ENCODE data around the gene ADI1.
"Not testable (repeated sequence)": the region's sequence is repeated elsewhere in the genome, so short reads cannot be mapped to it uniquely, and the experiment has no call there.

ADI1 gene

DNA sequence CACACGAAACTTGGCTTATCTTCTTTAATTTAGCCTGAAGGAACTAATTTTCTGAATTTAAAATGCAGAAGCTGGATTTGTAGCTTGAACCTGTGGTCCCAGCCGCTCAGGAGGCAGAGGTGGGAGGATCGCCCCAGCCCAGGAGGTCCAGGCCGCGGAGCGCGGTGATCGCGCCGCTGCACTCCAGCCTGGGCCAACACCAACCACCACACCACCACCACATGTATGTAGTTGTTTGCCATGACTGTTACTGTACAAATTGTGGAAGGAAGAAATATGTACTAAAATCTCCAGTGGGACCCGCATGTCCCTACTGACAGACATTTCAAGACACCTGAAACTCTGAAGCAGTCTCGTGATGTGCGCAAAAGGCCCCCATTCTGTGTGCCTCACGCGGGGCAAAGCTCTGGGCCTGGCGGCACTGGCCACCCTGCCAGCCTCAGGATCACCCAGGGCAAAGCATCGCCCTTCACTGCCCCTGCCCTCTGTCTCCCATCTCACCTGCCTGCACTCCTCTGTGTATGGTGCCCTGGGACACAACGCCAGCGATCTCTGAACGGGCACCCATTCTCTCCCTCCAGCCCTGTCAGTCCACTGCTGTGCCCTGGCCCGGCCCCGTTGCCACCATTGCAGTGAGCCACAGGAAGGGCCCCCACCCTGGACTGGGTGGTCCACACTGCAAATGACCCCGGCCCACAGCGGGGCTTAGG is 10.1 kb upstream of the ADI1 start:
- DNase-seq (ENCODE audit: low read depth), result no peak

DNA sequence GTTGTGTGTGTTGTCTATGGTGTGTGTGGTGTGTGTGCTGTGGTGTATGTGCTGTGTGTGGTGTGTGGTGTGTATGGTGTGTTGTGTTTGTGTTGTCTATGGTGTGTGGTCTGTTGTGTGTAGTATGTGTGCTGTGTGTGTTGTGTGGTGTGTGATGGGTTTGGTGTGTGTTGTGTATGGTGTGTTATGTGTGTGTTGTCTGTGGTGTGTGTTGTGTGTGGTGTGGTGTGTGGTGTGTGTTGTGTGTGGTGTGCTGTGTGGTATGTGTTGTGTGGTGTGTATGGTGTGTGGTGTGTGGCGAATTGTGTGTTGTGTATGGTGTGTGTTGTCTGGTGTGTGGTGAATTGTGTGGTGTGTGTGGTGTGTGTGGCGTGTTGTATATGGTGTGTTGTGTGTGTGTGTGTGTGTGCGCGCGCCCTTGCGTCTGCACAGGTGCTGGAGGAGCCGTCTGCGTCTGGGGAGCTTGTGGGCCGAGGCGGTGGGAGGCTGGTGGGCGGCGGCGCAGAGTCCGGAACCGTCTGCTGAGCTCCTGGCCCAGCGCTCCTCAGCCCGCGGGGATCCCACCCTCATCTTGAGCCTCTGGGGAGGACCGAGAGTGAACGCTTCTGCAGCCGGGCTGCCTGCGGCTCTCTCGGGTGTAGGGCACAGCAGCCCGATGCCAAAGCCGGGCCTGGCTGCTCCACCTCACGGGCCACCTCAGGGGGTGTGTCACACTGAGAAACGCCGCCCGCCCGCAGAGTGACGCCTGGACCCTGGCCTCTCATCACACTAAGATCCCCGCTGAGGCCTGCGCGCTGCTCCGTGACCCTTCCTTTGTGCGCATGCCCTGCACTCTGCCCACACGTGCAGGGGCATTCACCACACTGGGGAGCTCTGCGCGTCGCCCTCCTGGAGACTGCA is 8.8 kb upstream of the ADI1 start:
- no peak for DNase-seq (ENCODE audit: low read depth)

DNA sequence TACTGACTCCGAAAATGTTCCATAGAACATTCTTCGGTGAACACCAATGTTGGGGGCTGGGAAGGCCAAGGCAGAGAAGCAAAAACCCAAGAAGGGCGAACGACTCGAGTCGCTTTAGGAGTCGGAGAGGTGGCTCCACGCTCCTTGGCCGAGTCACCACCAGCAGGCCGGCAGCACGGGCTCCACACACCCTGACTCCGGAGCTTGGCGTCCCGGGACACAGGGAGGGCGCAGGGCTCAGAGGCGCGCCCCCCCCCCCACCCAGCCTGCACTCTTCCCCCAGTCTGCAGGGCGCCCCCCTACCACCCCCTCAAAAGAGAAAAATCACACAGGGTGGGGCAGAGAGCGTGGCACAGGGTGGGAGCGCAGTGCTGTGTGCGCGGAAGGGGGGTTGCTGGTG is 7.5 kb upstream of the ADI1 start:
- no peak for DNase-seq (ENCODE audit: low read depth)

DNA sequence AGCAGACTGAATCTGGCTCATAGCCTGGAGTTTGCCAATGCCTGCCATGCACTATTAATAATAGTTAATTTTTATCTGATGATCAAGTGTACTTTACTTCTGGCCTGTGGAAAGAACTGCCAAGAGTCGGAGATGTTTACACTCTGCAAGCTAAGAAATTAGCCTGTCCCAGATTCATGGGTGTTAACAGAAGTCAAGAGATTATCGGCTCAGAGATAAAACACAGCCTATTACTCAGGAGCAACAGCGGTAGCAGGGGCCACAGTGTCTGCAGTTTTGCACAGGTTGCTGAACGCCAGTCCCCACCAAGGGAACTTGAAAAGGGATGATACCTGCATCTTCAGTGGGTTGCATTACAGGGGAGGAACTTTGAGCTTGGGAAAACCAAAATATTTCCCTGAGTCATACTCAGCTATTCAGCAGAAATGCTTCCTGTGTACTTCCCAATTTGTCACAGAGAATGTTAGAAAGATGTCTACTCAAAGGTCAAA is 4.3 kb upstream of the ADI1 start:
- DNase-seq (ENCODE audit: low read depth), result no peak

DNA sequence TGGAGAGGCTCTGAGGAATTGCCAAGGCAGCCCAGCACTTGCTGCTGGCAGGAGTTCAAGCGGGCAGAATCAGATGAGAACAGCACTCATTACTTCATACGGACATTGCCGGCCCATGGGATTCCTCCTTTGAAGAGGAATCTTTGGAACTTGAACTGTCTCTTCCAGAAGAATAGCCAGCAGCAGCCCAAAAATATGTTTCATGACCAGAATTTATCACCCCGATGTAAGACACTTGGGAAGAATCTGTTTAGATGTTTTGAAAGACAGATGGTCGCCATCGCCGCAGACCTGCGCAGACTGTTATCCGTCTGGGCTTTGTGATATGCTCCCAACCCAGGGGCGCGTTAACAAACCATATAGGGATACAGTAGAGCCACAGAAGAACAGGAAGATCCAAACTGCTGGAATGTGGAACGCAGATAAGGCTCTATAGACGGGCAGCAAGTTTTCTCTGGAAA is 3.7 kb upstream of the ADI1 start:
- no peak for DNase-seq (ENCODE audit: low read depth)

DNA sequence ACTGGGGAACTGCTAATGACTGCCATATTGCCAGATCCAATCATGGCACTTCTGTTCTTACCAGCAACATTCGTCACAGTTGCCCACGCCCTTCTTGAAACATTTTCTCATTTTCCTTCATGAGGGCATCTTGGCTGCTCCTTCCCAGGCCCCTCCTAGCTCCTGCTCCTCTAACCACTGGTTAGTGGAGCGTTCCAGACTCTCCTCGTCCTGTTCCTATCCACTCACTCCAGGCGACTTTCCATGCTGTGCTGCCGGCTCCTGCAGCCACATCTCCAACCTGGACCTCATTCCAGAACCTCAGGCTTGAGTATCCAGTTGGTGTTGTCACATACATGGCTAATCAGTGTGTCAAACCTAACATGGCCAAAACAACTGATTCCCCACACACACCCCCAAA is 1.3 kb upstream of the ADI1 start:
- DNase-seq (ENCODE audit: low read depth), result no peak

DNA sequence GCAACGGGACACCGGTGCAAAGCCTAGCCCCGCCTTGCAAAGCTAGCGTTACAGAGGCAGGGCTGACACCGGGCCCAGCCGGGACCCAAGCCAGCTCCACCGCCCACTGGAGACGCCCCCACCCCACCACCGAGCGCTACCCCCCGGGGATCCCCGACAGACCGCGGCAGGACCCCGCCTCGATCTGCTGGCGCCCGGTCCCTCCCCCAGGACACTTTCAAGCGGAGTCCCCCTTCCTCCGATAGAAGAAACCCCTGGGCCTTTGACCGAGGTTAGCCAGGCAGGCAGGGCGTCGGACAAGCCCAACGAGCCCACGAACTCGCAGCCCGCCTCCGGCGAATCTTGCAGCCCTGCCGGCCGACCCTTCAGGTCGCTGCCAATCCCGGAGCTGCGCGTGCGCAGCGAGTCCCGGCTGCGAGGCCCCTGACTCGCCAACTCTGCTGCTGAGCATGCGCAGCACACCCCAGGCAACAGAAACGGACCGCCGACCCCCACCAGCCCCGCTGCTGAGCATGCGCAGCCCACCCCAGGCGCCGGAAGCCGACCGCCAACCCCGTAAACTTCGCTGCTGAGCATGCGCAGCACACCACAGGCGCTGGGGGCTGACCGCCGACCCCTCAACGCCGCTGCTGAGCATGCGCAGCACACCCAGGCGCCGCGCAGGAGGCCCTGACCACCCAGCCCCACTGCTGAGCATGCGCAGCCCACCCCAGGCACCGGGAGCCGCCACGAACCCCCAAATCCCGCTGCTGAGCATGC is 656 bp downstream of the ADI1 start:
- peak; percentile 98 for DNase-seq (ENCODE audit: low read depth)

DNA sequence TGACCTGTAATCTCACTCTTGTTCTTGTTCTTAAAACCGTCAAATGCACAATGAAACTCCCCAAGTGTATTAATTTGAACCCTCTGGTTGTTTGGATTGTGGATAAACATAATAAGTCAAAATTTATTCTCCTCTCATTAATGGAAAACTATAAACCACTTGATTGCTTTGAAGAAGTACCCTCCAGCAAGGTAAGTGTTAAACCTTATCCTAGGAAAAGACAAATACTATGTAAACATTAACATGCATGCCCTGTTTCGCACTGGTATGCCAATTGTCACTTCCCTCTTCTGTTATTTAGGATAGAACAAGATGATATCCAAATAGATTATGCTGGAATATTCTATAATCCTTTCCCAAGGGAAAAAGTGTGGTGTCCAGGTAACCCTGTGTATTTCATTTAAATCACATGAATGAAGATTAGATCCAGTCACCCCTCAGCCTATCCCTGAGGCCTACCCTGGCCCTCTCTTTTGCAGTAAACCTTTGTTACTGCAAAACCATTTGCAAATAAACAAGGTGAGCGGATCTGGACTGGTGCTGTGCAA is 1.3 kb downstream of the ADI1 start:
- no peak for DNase-seq (ENCODE audit: low read depth)

DNA sequence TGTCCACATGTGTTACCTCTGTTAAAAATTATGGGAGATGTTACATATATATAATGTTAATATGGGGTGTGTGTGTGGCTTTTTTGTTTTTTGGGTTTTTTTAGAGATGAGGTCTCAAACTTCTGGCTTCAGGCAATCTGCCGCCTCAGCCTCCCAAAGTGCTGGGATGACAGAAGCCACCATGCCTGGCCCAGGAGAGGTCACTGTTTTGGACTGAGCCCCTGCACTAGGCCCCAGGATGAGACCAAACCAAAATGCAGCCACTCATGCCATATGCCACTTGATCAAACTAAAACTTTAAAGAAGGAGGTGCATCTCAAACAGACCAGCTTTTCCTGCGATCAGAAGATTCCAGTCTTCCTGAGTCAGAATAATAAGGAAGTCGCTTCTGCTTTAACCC is 2.5 kb downstream of the ADI1 start:
- DNase-seq (ENCODE audit: low read depth), result no peak

DNA sequence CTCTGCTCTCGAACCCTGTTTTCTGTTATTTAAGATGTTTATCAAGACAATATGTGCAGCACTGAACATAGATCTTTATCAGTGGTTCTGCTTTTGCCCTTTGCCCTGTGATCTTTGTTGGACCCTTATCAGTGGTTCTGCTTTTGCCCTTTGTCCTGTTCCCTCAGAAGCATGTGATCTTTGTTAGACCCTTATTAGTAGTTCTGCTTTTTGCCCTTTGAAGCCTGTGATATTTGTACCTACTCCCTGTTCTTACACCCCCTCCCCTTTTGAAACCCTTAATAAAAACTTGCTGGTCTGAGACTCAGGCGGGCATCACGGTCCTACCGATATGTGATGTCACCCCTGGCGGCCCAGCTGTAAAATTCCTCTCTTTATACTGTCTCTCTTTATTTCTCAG is 3.9 kb downstream of the ADI1 start:
- DNase-seq (ENCODE audit: low read depth), result not testable (repeated sequence)

DNA sequence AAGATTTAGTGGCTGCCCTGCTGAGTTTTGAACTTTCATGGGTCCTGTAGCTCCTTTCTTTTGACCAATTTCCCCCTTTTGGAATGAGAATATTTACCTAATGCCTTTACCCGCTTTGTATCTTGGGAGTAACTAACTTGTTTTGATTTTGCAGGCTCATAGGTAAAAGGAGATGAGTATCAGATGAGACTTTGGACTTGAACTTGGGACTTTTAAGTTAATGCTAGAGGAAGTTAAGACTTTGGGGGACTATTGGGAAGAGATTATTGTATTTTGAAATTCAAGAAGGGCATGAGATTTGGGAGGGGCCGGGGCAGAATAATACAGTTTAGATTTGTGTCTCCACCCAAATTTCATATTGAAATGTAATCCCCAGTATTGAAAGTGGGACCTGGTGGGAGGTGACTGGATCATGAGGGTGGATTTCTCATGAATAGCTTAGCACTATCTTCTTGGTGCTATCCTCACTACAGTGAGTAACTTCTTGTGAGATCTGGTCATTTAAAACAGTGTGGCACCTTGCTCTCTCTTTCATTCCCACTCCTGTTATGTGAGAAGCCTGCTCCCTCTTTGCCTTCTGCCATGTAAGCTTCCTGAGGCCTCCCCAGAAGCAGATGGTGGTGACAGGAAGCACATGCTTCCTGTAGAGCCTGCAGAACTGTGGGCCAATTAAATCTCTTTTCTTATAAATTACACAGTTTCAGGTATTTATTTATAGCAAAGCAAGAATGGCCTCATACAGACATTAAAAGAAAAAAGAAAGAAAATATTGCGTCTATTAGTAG is 6.1 kb downstream of the ADI1 start:
- DNase-seq (ENCODE audit: low read depth), result no peak

DNA sequence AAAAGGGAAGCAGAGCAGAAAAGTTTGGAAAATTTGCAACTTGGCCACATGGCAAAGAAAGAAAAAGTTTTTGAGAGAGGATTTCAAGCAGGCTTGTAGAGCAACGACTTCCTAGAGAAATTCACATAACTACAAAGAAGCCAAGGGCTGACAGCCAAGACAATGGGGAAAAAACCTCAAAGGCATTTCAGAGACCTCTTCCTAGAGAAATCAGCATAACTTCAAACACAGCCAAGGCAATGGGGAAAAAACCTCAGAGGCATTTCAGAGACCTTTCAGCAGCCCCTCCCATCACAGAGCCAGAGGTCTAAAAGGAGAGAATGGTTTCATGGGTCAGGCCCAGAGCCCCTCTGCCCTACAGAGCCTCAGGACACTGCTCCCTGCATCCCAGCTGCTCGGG is 7.2 kb downstream of the ADI1 start:
- DNase-seq (ENCODE audit: low read depth), result no peak

DNA sequence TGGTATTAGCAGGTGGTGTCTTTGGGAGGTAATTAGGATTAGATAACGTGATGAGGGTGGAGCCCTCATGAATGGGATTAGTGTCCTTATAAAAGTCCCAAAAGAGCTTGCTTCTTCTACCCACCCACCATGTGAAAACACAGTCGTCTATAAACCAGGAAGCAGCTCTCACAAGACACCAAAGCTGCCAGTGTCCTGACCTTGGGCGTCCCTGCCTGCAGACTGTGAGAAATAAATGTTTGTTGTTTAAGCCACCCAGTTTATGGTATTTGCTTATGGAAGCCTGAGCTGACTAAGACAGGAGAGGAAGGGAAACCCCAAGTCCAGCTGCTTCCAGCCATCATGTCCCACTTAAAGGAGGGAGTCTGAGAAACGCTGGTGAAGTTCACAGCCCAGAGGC is 13.6 kb downstream of the ADI1 start:
- no peak for DNase-seq (ENCODE audit: low read depth)

DNA sequence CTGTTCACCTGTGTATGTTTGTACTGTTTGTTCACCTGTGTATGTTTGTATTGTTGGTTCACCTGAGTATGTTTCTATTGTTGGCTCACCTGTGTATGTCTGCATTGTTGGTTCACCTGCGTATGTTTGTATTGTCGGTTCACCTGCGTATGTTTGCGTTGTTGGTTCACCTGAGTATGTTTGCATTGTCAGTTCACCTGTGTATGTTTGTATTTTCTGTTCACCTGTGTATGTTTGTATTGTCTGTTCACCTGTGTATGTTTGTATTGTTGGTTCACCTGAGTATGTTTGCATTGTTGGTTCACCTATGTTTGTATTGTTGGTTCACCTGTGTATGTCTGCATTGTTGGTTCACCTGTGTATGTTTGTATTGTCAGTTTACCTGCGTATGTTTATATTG is 14.6 kb downstream of the ADI1 start:
- DNase-seq (ENCODE audit: low read depth), result no peak

DNA sequence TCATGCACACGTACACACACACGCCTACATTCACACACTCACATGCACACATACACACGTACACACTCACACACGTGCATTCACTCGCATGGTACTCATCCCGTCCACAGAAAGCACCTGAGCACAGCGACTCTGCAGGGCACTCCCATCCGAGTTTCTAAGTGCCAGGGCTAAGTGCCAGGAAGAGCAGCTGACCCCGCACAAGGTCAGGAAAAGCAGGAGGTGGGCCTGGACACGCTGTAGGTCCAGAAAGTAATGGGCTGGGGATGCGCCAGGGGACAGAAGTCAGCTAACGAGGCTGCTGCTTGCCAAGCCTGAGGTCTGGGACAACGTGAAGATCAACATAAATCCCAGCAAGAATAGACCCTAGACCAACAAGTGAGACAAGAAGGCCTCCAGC is 15.8 kb downstream of the ADI1 start:
- DNase-seq (ENCODE audit: low read depth), result no peak

DNA sequence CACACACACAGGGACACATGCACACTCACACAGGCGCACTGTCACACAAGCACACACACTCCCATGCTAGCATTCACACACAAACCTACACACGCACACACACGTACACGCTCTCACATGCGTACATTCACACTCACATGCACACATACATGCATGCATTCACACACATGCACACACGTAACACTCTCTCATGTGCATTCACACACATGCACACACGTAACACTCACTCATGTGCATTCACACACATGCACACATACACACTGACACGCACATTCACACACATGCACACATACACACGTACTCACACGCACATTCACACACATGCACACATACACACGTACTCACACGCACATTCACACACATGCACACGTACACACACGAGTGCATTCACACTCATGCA is 16.3 kb downstream of the ADI1 start:
- no peak for DNase-seq (ENCODE audit: low read depth)

DNA sequence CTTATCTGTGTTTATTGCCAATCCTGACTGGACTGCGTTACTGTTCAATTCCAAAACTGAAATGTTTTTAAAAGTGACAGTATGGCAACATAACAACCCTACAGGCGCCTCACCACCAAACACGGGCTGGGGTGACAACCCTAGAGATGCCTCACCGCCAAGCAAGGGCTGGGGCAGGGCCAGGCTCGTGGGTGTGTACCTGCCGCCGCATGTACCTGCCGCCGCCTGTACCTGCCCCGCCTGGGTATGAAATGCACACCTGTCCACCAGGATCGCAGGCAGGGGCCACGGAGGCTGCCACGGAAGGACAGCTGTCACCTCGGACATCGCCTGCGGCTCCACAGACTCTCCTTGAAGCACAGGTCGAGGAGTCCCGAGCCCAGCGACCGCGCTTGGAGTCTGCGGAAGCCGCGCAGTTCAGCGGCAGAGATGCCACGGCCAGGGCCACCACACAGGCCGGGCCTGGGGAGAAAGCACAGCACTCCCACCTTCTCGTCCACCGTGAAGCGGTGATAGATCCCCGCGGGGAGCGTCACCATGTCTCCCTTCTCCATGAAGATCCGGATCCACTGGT is 18.9 kb downstream of the ADI1 start:
- DNase-seq (ENCODE audit: low read depth), result no peak

DNA sequence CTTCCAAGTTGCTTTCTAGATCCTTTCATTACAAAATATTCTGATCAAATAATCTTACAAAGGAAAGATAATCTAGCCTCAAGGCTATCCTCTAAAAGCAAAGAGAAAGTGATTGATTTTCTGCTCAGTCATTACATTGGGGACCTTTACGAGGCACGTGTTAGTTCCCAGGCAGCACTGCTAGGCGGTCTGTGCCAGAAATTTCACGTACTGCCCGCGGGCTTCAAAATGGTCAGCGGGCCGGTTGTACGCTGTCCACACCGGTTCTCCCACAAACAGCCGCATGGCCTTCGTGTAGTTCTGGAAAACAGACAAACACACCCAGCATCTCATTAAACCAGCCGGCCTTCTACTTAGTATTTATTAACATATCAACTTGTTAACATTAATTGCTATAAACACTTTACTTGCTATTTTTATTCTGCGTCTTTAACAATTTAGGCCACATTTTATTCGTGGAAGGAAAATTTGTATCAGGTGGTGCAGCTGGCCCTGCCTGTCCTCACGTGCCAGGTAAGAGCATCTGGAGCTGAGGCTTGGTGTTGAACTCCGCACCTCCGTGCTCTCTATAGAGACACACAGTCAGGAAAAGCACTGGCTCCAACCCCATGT is 20.4 kb downstream of the ADI1 start:
- DNase-seq (ENCODE audit: low read depth), result no peak

DNA sequence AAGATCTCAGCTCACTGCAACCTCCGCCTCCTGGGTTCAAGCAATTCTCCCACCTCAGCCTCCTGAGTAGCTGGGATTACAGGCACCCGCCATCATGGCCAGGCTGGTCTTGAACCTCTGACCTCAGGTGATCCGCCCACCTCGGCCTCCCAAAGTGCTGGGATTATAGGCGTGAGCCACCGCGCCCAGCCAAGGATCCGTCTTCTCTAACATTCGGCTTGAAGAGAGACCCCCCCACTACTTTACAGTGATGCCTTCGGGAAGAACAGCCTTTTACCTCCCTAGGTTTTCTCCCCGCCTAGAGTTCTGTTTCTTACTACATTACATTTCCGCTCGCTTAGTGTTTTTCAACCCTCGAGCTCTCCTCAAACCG is 22.6 kb downstream of the ADI1 start:
- DNase-seq (ENCODE audit: low read depth), result not testable (repeated sequence)

DNA sequence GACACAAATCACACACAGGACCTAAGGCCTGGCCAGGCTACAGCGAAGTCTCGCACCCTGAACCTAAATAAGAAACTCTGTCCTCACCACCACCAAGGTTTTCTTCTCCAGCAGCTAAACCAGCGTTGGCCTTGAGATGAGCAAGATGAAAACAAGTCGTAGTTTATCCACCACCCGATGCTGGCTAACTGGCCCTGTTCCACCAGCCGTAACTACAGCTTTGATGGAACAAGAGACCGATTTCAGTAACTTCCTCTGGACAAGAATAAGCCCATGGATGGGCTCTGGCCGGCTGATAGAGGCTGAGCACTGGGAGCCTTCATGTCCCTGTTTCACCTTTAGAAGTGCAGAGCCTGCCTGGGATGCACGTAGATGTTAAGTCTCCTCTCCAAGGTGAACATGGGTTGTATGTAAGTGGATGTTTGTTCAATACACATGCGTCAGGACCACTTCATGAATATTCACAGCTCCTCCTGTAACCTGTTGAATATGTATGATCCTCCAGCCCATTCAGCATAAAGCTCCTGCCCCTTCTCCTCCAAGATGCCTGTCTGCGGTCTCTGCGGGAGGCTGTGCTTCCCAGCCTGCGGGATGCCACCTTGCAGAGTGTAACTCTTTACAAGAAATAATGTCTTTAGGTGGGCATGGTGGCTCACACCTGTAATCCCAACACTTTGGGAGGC is 24.2 kb downstream of the ADI1 start:
- DNase-seq (ENCODE audit: low read depth), result no peak
